Erythroblast (primary cell): ENCODE measurements around the gene PDE8B.

Experiments
- GATA1 ChIP-seq: IDR thresholded peaks from 2 replicates; pipeline ENCODE4 v1.6.1; 2011; ENCODE audit warnings: low read depth, mild to moderate bottlenecking, control low read depth, low read length, moderate library complexity
- POLR2A ChIP-seq: IDR thresholded peaks from 2 replicates; pipeline ENCODE4 v1.6.1; 2011; ENCODE audit warnings: mild to moderate bottlenecking, low read length

- TF ChIP-seq POLR2A (no peak), GATA1 (no peak)
Observed at GRCh38 chr5:77218263-77218662, 7.8 kb downstream of the PDE8B start.
